Measurements from ENCODE around the gene PMM1.

The PMM1 gene

GRCh38 chr22:41608386-41608785, 18.7 kb upstream of the PMM1 start:
- TF ChIP-seq CTCF (conservative IDR thresholded peaks at IDR 0.05; ENCODE audit: low read depth, low read length) = no peak
- H3K4me3 ChIP-seq (ENCODE audit: low read length) = no peak overlapping the region
- no peak for DNase-seq (ENCODE audit: low read depth)

GRCh38 chr22:41603873-41604332, 14.3 kb upstream of the PMM1 start:
- TF ChIP-seq CTCF (conservative IDR thresholded peaks at IDR 0.05; ENCODE audit: low read depth, low read length) = no peak
- no peak overlapping the region for H3K4me3 ChIP-seq (ENCODE audit: low read length)
- DNase-seq (ENCODE audit: low read depth) = no peak

GRCh38 chr22:41600976-41601375, 11.3 kb upstream of the PMM1 start:
- H3K4me3 ChIP-seq (ENCODE audit: low read length) = no peak overlapping the region
- TF ChIP-seq CTCF (conservative IDR thresholded peaks at IDR 0.05; ENCODE audit: low read depth, low read length) = no peak
- DNase-seq (ENCODE audit: low read depth) = no peak

- TF ChIP-seq CTCF (conservative IDR thresholded peaks at IDR 0.05; ENCODE audit: low read depth, low read length) = no peak
- no peak overlapping the region for H3K4me3 ChIP-seq (ENCODE audit: low read length)
- DNase-seq (ENCODE audit: low read depth) = no peak
These were observed 9.4 kb upstream of the PMM1 start for GRCh38 chr22:41598891-41599635.

- H3K4me3 ChIP-seq (ENCODE audit: low read length) = no peak overlapping the region
- DNase-seq (ENCODE audit: low read depth) = no peak
- no peak for TF ChIP-seq CTCF (conservative IDR thresholded peaks at IDR 0.05; ENCODE audit: low read depth, low read length)
These were observed 8.4 kb upstream of the PMM1 start for GRCh38 chr22:41598081-41598480.

- no peak overlapping the region for H3K4me3 ChIP-seq (ENCODE audit: low read length)
- no peak for TF ChIP-seq CTCF (conservative IDR thresholded peaks at IDR 0.05; ENCODE audit: low read depth, low read length)
- no peak for DNase-seq (ENCODE audit: low read depth)
These were observed 8.0 kb upstream of the PMM1 start for GRCh38 chr22:41597635-41597953.

Data from retinal pigment epithelial cell (primary cell).